Measurements from ENCODE around the gene GPC6. TPM values are rescaled to one million over a fixed set of nuclear protein-coding genes. Genes with fewer than 3 reads are reported as not detected.

Gene GPC6
- total RNA-seq, 1 experiment from 2014 or later, result not detected

GRCh38 chr13:93561576-93562225 lies 335.1 kb downstream of the GPC6 start:
- DNase-seq (ENCODE audit: low spot score), result no peak

GRCh38 chr13:93562676-93563075 lies 336.1 kb downstream of the GPC6 start:
- DNase-seq (ENCODE audit: low spot score), result no peak

GRCh38 chr13:93577105-93577504 lies 350.5 kb downstream of the GPC6 start:
- DNase-seq (ENCODE audit: low spot score), result no peak

- no peak for DNase-seq (ENCODE audit: low spot score)
Observed at GRCh38 chr13:93589788-93590187, 363.2 kb downstream of the GPC6 start.

- no peak for DNase-seq (ENCODE audit: low spot score)
Observed at GRCh38 chr13:93603043-93603442, 376.4 kb downstream of the GPC6 start.

GRCh38 chr13:93614776-93615175 lies 388.2 kb downstream of the GPC6 start:
- DNase-seq (ENCODE audit: low spot score), result no peak

GRCh38 chr13:93620181-93620765 lies 393.7 kb downstream of the GPC6 start:
- no peak for DNase-seq (ENCODE audit: low spot score)

- DNase-seq (ENCODE audit: low spot score), result no peak
Observed at GRCh38 chr13:93621051-93621450, 394.4 kb downstream of the GPC6 start.

GRCh38 chr13:93621966-93622365 lies 395.4 kb downstream of the GPC6 start:
- DNase-seq (ENCODE audit: low spot score), result no peak

- no peak for DNase-seq (ENCODE audit: low spot score)
Observed at GRCh38 chr13:93624311-93624777, 397.7 kb downstream of the GPC6 start.

- DNase-seq (ENCODE audit: low spot score), result no peak
Observed at GRCh38 chr13:93625536-93625935, 398.9 kb downstream of the GPC6 start.

GRCh38 chr13:93628136-93628797 lies 401.7 kb downstream of the GPC6 start:
- DNase-seq (ENCODE audit: low spot score), result no peak

GRCh38 chr13:93635616-93636032 lies 409.0 kb downstream of the GPC6 start:
- no peak for DNase-seq (ENCODE audit: low spot score)

GRCh38 chr13:93637852-93638251 lies 411.2 kb downstream of the GPC6 start:
- no peak for DNase-seq (ENCODE audit: low spot score)

- DNase-seq (ENCODE audit: low spot score), result no peak
Observed at GRCh38 chr13:93640452-93640851, 413.8 kb downstream of the GPC6 start.

- DNase-seq (ENCODE audit: low spot score), result no peak
Observed at GRCh38 chr13:93646245-93646644, 419.6 kb downstream of the GPC6 start.

- DNase-seq (ENCODE audit: low spot score), result no peak
Observed at GRCh38 chr13:93649496-93649895, 422.9 kb downstream of the GPC6 start.

GRCh38 chr13:93653776-93654175 lies 427.2 kb downstream of the GPC6 start:
- no peak for DNase-seq (ENCODE audit: low spot score)

GRCh38 chr13:93655154-93655553 lies 428.5 kb downstream of the GPC6 start:
- DNase-seq (ENCODE audit: low spot score), result no peak

GRCh38 chr13:93660391-93661063 lies 433.9 kb downstream of the GPC6 start:
- no peak for DNase-seq (ENCODE audit: low spot score)

GRCh38 chr13:93670866-93671265 lies 444.3 kb downstream of the GPC6 start:
- DNase-seq (ENCODE audit: low spot score), result no peak

- no peak for DNase-seq (ENCODE audit: low spot score)
Observed at GRCh38 chr13:93672996-93673395, 446.4 kb downstream of the GPC6 start.
